Measurements from ENCODE around the gene CDK9.

Gene CDK9

DNA sequence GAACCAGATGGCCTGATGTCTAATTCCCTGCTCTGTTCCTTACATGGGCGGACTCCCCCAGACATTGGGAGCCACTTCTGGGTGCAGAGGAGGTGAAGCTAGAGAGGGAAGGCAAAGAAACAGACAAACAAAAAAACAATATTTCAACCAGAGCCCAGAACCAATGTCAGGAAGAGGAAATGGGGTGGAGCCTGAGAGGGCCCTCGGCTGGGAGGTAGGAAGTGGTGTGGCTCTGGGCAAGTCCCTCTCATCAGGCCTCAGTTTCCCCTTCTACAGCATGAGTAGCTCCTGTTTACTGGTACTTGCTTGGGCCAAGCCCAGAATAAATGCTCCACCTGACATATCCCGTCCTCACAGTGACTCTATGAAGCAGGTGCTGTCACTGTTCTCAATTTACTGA is 18.4 kb upstream of the CDK9 start:
- H2BK5ac ChIP-seq (ENCODE audit: low read length): no peak overlapping the region
- no peak overlapping the region for H2BK120ac ChIP-seq (ENCODE audit: low read depth, low read length)
- DNase-seq (ENCODE audit: low spot score): no peak
- no peak overlapping the region for H2AK5ac ChIP-seq (ENCODE audit: low read depth, low read length)
- H3K4me1 ChIP-seq (ENCODE audit: control insufficient read depth in 2 of 2, insufficient read depth in 1 of 2, low read depth in 1 of 2, low read length in 2 of 2): peaks cover 21 to 23% of the 10 kb centered on the region in 2 donors
- no peak overlapping the region for H3K4ac ChIP-seq (ENCODE audit: low read length)
- no peak overlapping the region for H3K23ac ChIP-seq (ENCODE audit: low read depth, low read length, poor library complexity)
- H3K18ac ChIP-seq (ENCODE audit: low read length): no peak overlapping the region
- no peak overlapping the region for H2BK15ac ChIP-seq (ENCODE audit: low read length)
- no peak overlapping the region for H2BK12ac ChIP-seq (ENCODE audit: low read length)
- no peak overlapping the region for H4K8ac ChIP-seq (ENCODE audit: low read depth, low read length)
- no peak overlapping the region for H3K4me2 ChIP-seq (ENCODE audit: insufficient read depth, low read length, poor library complexity, severe bottlenecking)
- H3K27me3 ChIP-seq (ENCODE audit: control insufficient read depth in 3 of 3, insufficient read depth in 3 of 3, low read depth in 1 of 3, low read length in 3 of 3): peaks cover 0 to 18% (median 0%) of the 10 kb centered on the region in 3 experiments
- H3K14ac ChIP-seq (ENCODE audit: low read length): no peak overlapping the region
- H2AFZ ChIP-seq (ENCODE audit: low read length): no peak overlapping the region
- no peaks in the 10 kb centered on the region for H3K9me3 ChIP-seq (replicated peaks in 1 of 2; ENCODE audit: control insufficient read depth in 2 of 2, insufficient read depth in 1 of 2, low read depth in 1 of 2, low read length in 2 of 2)
- H3K27ac ChIP-seq (replicated peaks; ENCODE audit: low read length): no peak overlapping the region
- H4K91ac ChIP-seq (ENCODE audit: low read depth, low read length, poor library complexity): no peak overlapping the region
- H3K9ac ChIP-seq (ENCODE audit: low read depth, low read length, poor library complexity): no peak overlapping the region
- WGBS, 2 donors (ENCODE audit: extremely low coverage in 2 of 2, insufficient read length in 2 of 2, insufficient replicate concordance in 1 of 2): no CpG with 5 or more reads among the region's 3 CpGs
- no peaks in the 10 kb centered on the region for H3K79me1 ChIP-seq (ENCODE audit: low read depth, low read length)
- no peaks in the 10 kb centered on the region for H3K36me3 ChIP-seq (replicated peaks in 1 of 2; ENCODE audit: control insufficient read depth in 2 of 2, insufficient read depth in 2 of 2, low read length in 2 of 2)
- no peak overlapping the region for H3K4me3 ChIP-seq (ENCODE audit: low read length in 2 of 2)

DNA sequence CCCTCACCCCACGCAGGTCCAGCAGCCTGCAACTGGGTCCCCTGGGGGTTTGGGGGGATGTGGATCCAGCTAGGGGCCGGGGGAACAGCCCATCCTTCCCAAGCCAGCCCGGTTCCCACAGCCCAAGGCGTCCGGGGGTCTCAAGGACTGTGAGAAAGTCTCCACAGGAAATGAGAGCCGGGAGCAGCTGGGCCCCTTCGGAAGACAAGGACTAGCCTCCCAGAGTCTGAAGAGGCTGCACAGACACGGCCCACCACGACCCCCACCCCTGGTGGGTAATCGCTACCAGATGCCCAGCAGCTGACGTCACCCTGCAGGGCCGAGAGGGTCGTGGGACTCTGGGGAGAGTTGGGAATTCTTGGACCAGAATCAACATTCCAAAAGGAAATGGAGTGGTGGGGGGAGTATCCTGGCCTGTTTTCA is 17.9 kb upstream of the CDK9 start:
- Histone ChIP-seq H2BK5ac (ENCODE audit: low read length) (no peak overlapping the region), H3K9me3 (replicated peaks in 1 of 2; ENCODE audit: control insufficient read depth in 2 of 2, insufficient read depth in 1 of 2, low read depth in 1 of 2, low read length in 2 of 2) (no peaks in the 10 kb centered on the region), H4K91ac (ENCODE audit: low read depth, low read length, poor library complexity) (no peak overlapping the region), H3K4me3 (ENCODE audit: low read length in 2 of 2) (no peak overlapping the region), H2AFZ (ENCODE audit: low read length) (peak overlapping the region; percentile 74), H2BK15ac (ENCODE audit: low read length) (no peak overlapping the region), H4K8ac (ENCODE audit: low read depth, low read length) (no peak overlapping the region), H2AK5ac (ENCODE audit: low read depth, low read length) (no peak overlapping the region), H2BK120ac (ENCODE audit: low read depth, low read length) (no peak overlapping the region), H3K36me3 (replicated peaks in 1 of 2; ENCODE audit: control insufficient read depth in 2 of 2, insufficient read depth in 2 of 2, low read length in 2 of 2) (no peaks in the 10 kb centered on the region), H3K4me1 (ENCODE audit: control insufficient read depth in 2 of 2, insufficient read depth in 1 of 2, low read depth in 1 of 2, low read length in 2 of 2) (peaks cover 20 to 23% of the 10 kb centered on the region in 2 donors), H3K27me3 (ENCODE audit: control insufficient read depth in 3 of 3, insufficient read depth in 3 of 3, low read depth in 1 of 3, low read length in 3 of 3) (peaks cover 0 to 13% (median 0%) of the 10 kb centered on the region in 3 experiments), H2BK12ac (ENCODE audit: low read length) (no peak overlapping the region), H3K14ac (ENCODE audit: low read length) (no peak overlapping the region), H3K79me1 (ENCODE audit: low read depth, low read length) (no peaks in the 10 kb centered on the region), H3K9ac (ENCODE audit: low read depth, low read length, poor library complexity) (no peak overlapping the region), H3K27ac (replicated peaks; ENCODE audit: low read length) (no peak overlapping the region), H3K23ac (ENCODE audit: low read depth, low read length, poor library complexity) (no peak overlapping the region), H3K4me2 (ENCODE audit: insufficient read depth, low read length, poor library complexity, severe bottlenecking) (no peak overlapping the region), H3K4ac (ENCODE audit: low read length) (no peak overlapping the region), H3K18ac (ENCODE audit: low read length) (no peak overlapping the region)
- no CpG with 5 or more reads among the region's 13 CpGs for WGBS, 2 donors (ENCODE audit: extremely low coverage in 2 of 2, insufficient read length in 2 of 2, insufficient replicate concordance in 1 of 2)
- DNase-seq (ENCODE audit: low spot score): no peak

GRCh38 chr9:127768698-127769097 is 17.1 kb upstream of the CDK9 start:
- H3K18ac ChIP-seq (ENCODE audit: low read length): no peak overlapping the region
- no peak for DNase-seq (ENCODE audit: low spot score)
- no peaks in the 10 kb centered on the region for H3K36me3 ChIP-seq (replicated peaks in 1 of 2; ENCODE audit: control insufficient read depth in 2 of 2, insufficient read depth in 2 of 2, low read length in 2 of 2)
- H2BK12ac ChIP-seq (ENCODE audit: low read length): no peak overlapping the region
- peak overlapping the region; percentile 74 for H2AFZ ChIP-seq (ENCODE audit: low read length)
- H2AK5ac ChIP-seq (ENCODE audit: low read depth, low read length): no peak overlapping the region
- H2BK120ac ChIP-seq (ENCODE audit: low read depth, low read length): no peak overlapping the region
- H4K8ac ChIP-seq (ENCODE audit: low read depth, low read length): no peak overlapping the region
- H3K23ac ChIP-seq (ENCODE audit: low read depth, low read length, poor library complexity): no peak overlapping the region
- H3K9ac ChIP-seq (ENCODE audit: low read depth, low read length, poor library complexity): no peak overlapping the region
- H3K27ac ChIP-seq (replicated peaks; ENCODE audit: low read length): no peak overlapping the region
- no peak overlapping the region for H3K4ac ChIP-seq (ENCODE audit: low read length)
- H3K27me3 ChIP-seq (ENCODE audit: control insufficient read depth in 3 of 3, insufficient read depth in 3 of 3, low read depth in 1 of 3, low read length in 3 of 3): peaks cover 0 to 8% (median 0%) of the 10 kb centered on the region in 3 experiments
- no peak overlapping the region for H3K4me2 ChIP-seq (ENCODE audit: insufficient read depth, low read length, poor library complexity, severe bottlenecking)
- H3K9me3 ChIP-seq (replicated peaks in 1 of 2; ENCODE audit: control insufficient read depth in 2 of 2, insufficient read depth in 1 of 2, low read depth in 1 of 2, low read length in 2 of 2): no peaks in the 10 kb centered on the region
- no peak overlapping the region for H4K91ac ChIP-seq (ENCODE audit: low read depth, low read length, poor library complexity)
- no peaks in the 10 kb centered on the region for H3K79me1 ChIP-seq (ENCODE audit: low read depth, low read length)
- no peak overlapping the region for H3K4me3 ChIP-seq (ENCODE audit: low read length in 2 of 2)
- no peak overlapping the region for H2BK5ac ChIP-seq (ENCODE audit: low read length)
- no peak overlapping the region for H2BK15ac ChIP-seq (ENCODE audit: low read length)
- H3K4me1 ChIP-seq (ENCODE audit: control insufficient read depth in 2 of 2, insufficient read depth in 1 of 2, low read depth in 1 of 2, low read length in 2 of 2): peaks cover 20 to 23% of the 10 kb centered on the region in 2 donors
- WGBS, 2 donors (ENCODE audit: extremely low coverage in 2 of 2, insufficient read length in 2 of 2, insufficient replicate concordance in 1 of 2): no CpG with 5 or more reads among the region's 8 CpGs
- no peak overlapping the region for H3K14ac ChIP-seq (ENCODE audit: low read length)

GRCh38 chr9:127769101-127769500 is 16.7 kb upstream of the CDK9 start:
- Histone ChIP-seq H3K79me1 (ENCODE audit: low read depth, low read length) (no peaks in the 10 kb centered on the region), H3K4me2 (ENCODE audit: insufficient read depth, low read length, poor library complexity, severe bottlenecking) (no peak overlapping the region), H3K4me1 (ENCODE audit: control insufficient read depth in 2 of 2, insufficient read depth in 1 of 2, low read depth in 1 of 2, low read length in 2 of 2) (peaks cover 18 to 23% of the 10 kb centered on the region in 2 donors), H2AFZ (ENCODE audit: low read length) (no peak overlapping the region), H3K9me3 (replicated peaks in 1 of 2; ENCODE audit: control insufficient read depth in 2 of 2, insufficient read depth in 1 of 2, low read depth in 1 of 2, low read length in 2 of 2) (no peaks in the 10 kb centered on the region), H3K4ac (ENCODE audit: low read length) (no peak overlapping the region), H3K18ac (ENCODE audit: low read length) (no peak overlapping the region), H3K23ac (ENCODE audit: low read depth, low read length, poor library complexity) (no peak overlapping the region), H2BK15ac (ENCODE audit: low read length) (no peak overlapping the region), H2BK5ac (ENCODE audit: low read length) (no peak overlapping the region), H4K91ac (ENCODE audit: low read depth, low read length, poor library complexity) (no peak overlapping the region), H3K27ac (replicated peaks; ENCODE audit: low read length) (no peak overlapping the region), H3K27me3 (ENCODE audit: control insufficient read depth in 3 of 3, insufficient read depth in 3 of 3, low read depth in 1 of 3, low read length in 3 of 3) (peaks cover 0 to 8% (median 0%) of the 10 kb centered on the region in 3 experiments), H2BK120ac (ENCODE audit: low read depth, low read length) (no peak overlapping the region), H3K9ac (ENCODE audit: low read depth, low read length, poor library complexity) (no peak overlapping the region), H2BK12ac (ENCODE audit: low read length) (no peak overlapping the region), H3K14ac (ENCODE audit: low read length) (no peak overlapping the region), H3K36me3 (replicated peaks in 1 of 2; ENCODE audit: control insufficient read depth in 2 of 2, insufficient read depth in 2 of 2, low read length in 2 of 2) (no peaks in the 10 kb centered on the region), H4K8ac (ENCODE audit: low read depth, low read length) (no peak overlapping the region), H3K4me3 (ENCODE audit: low read length in 2 of 2) (no peak overlapping the region), H2AK5ac (ENCODE audit: low read depth, low read length) (no peak overlapping the region)
- DNase-seq (ENCODE audit: low spot score): no peak
- WGBS, 2 donors (ENCODE audit: extremely low coverage in 2 of 2, insufficient read length in 2 of 2, insufficient replicate concordance in 1 of 2): no CpG with 5 or more reads among the region's 5 CpGs
